ENCODE data around the gene ZC3HAV1.

ZC3HAV1 gene

DNA sequence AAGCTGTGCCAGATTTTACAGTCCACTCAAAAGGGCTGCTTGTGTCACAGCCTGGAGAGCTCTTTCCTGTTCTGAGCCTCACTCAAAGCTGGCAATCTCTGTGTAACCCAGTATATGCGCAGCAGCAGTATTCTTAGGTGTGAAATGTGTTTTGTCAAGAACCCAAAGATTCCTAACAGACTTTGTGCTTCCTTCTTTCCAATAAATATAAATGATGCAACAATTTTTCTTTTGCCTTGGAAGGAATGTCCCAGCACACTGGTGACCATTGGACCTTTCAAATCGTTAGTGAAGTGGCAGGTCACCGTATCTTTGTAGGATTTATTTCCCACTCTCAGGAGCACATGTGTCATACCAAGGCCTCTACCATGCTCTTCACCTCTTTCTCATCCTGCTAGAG, 5.6 kb upstream of the ZC3HAV1 start:
- H3K9me3 Mint-ChIP-seq = no peaks in the 10 kb centered on the region
- no peak overlapping the region for H3K27ac Mint-ChIP-seq
- no peak for DNase-seq
- no peaks in the 10 kb centered on the region for H3K36me3 Mint-ChIP-seq (ENCODE audit: low read depth)
- H3K4me3 Mint-ChIP-seq = no peak overlapping the region
- H3K27me3 Mint-ChIP-seq (ENCODE audit: low read depth, poor library complexity) = peaks cover 33% of the 10 kb centered on the region
- peaks cover 12% of the 10 kb centered on the region for H3K4me1 Mint-ChIP-seq
- TF ChIP-seq, protein P1, sequence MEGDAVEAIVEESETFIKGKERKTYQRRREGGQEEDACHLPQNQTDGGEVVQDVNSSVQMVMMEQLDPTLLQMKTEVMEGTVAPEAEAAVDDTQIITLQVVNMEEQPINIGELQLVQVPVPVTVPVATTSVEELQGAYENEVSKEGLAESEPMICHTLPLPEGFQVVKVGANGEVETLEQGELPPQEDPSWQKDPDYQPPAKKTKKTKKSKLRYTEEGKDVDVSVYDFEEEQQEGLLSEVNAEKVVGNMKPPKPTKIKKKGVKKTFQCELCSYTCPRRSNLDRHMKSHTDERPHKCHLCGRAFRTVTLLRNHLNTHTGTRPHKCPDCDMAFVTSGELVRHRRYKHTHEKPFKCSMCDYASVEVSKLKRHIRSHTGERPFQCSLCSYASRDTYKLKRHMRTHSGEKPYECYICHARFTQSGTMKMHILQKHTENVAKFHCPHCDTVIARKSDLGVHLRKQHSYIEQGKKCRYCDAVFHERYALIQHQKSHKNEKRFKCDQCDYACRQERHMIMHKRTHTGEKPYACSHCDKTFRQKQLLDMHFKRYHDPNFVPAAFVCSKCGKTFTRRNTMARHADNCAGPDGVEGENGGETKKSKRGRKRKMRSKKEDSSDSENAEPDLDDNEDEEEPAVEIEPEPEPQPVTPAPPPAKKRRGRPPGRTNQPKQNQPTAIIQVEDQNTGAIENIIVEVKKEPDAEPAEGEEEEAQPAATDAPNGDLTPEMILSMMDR (IDR thresholded peaks at IDR 0.05) = no peak

- DNase-seq = no peak
These were observed 5.1 kb upstream of the ZC3HAV1 start for GRCh38 chr7:139114585-139114984.

GRCh38 chr7:139114018-139114417, 4.5 kb upstream of the ZC3HAV1 start:
- Mint-ChIP-seq H3K36me3 (ENCODE audit: low read depth) (no peaks in the 10 kb centered on the region), H3K4me1 (peaks cover 15% of the 10 kb centered on the region), H3K27me3 (ENCODE audit: low read depth, poor library complexity) (peaks cover 40% of the 10 kb centered on the region), H3K4me3 (no peak overlapping the region), H3K27ac (no peak overlapping the region), H3K9me3 (no peaks in the 10 kb centered on the region)
- no peak for DNase-seq
- TF ChIP-seq, protein P1 (IDR thresholded peaks at IDR 0.05) = no peak

More at GRCh38 chr7:139114585-139114984, 5.1 kb upstream of the ZC3HAV1 start:
- TF ChIP-seq, protein P1 (IDR thresholded peaks at IDR 0.05) = no peak
- Mint-ChIP-seq H3K36me3 (ENCODE audit: low read depth) (no peaks in the 10 kb centered on the region), H3K27me3 (ENCODE audit: low read depth, poor library complexity) (peaks cover 38% of the 10 kb centered on the region), H3K9me3 (no peaks in the 10 kb centered on the region), H3K4me1 (peaks cover 17% of the 10 kb centered on the region), H3K4me3 (no peak overlapping the region), H3K27ac (no peak overlapping the region)

DNA sequence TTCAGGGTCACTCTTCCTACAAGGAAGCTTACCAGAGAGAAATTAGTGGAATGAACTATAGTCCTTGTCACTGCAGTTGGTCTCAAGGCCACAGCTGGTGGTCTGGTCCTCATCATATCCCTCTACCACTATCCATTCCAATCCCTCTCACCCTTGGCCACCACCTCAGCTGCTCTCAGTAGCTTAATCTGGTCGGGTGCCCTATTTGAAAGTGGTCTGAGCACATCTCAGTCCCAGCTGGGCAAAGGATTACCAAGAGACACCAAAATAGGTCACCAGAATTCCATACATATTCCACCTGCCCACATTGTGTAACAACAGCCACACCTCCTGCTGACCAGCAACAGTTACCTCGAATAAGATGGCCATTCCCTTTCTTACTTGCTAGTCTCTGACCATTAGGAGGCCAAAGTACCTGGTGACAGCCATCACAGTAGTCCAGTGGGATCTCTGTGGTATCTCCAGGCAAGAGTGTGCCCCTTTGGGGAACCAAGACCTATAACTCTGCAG, 3.3 kb upstream of the ZC3HAV1 start:
- no peak overlapping the region for H3K27ac Mint-ChIP-seq
- H3K4me3 Mint-ChIP-seq = no peak overlapping the region
- H3K36me3 Mint-ChIP-seq (ENCODE audit: low read depth) = no peaks in the 10 kb centered on the region
- TF ChIP-seq, protein P1 (IDR thresholded peaks at IDR 0.05) = no peak
- no peaks in the 10 kb centered on the region for H3K9me3 Mint-ChIP-seq
- peaks cover 14% of the 10 kb centered on the region for H3K4me1 Mint-ChIP-seq
- DNase-seq = no peak
- H3K27me3 Mint-ChIP-seq (ENCODE audit: low read depth, poor library complexity) = peaks cover 50% of the 10 kb centered on the region

- TF ChIP-seq, protein P1 (IDR thresholded peaks at IDR 0.05) = no peak
- DNase-seq = no peak
- peaks cover 16% of the 10 kb centered on the region for H3K4me1 Mint-ChIP-seq
- no peaks in the 10 kb centered on the region for H3K9me3 Mint-ChIP-seq
- no peak overlapping the region for H3K27ac Mint-ChIP-seq
- H3K27me3 Mint-ChIP-seq (ENCODE audit: low read depth, poor library complexity) = peaks cover 52% of the 10 kb centered on the region
- H3K36me3 Mint-ChIP-seq (ENCODE audit: low read depth) = no peaks in the 10 kb centered on the region
- H3K4me3 Mint-ChIP-seq = no peak overlapping the region
These were observed 2.8 kb upstream of the ZC3HAV1 start for GRCh38 chr7:139112316-139112715.

GRCh38 chr7:139111811-139112301, 2.3 kb upstream of the ZC3HAV1 start:
- Mint-ChIP-seq H3K27me3 (ENCODE audit: low read depth, poor library complexity) (peaks cover 52% of the 10 kb centered on the region), H3K36me3 (ENCODE audit: low read depth) (no peaks in the 10 kb centered on the region), H3K4me3 (no peak overlapping the region), H3K9me3 (no peaks in the 10 kb centered on the region), H3K4me1 (peaks cover 16% of the 10 kb centered on the region), H3K27ac (no peak overlapping the region)
- no peak for DNase-seq
- TF ChIP-seq, protein P1 (IDR thresholded peaks at IDR 0.05) = no peak

Data from nephron progenitor cell (in vitro differentiated cells).